GM19025 (cell line): ENCODE data around the gene GDI2.
"Not testable (repeated sequence)": the region's sequence is repeated elsewhere in the genome, so short reads cannot be mapped to it uniquely, and the experiment has no call there.

ENCODE experiments used
- ATAC-seq: cut with Tn5 transposase; IDR thresholded peaks from one replicate; pipeline ENCODE4 v1.9.1; 2021; ENCODE audit warnings: mild to moderate bottlenecking, low read depth, moderate library complexity; ENCODE audit not compliant: unreplicated experiment

GDI2 gene

GRCh38 chr10:5829267-5829666 is 16.0 kb upstream of the GDI2 start:
- no peak for ATAC-seq

- ATAC-seq: no peak
Measured at GRCh38 chr10:5828725-5829124, 15.5 kb upstream of the GDI2 start.

DNA sequence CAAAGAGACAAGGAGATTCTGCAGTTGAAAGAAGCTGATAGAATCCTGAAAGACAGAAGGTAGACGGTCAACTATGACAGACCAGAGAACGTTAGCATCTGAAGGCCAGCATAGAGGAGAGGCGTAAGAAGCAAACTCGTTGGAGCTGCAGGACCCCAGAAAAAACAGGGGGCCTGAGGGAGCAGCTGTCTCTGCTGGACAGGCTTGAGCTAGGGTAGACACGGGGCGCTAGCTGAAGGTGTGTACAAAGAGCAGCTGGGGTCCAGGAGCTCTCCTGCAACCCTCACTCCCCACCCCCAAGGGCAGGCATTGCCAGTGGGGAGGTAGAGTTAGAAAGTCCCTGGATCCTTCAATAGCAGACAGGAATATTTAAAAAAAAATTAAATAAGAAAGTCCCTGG is 14.6 kb upstream of the GDI2 start:
- ATAC-seq: no peak

DNA sequence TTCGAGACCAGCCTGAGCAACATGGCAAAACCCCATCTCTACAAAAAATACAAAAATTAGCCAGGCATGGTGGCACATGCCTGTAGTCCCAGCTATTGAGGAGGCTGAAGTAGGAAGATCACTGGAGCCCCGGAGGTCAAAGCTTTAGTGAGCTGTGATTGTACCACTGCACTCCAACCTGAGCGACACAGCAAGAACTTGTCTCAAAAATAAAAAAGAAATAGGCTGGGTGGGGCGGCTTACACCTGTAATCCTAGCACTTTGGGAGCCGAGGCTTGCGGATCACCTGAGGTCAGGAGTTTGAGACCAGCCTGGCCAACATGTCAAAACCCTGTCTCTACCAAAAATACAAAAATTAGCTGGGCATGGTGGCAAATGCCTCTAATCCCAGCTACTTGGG is 13.3 kb upstream of the GDI2 start:
- ATAC-seq: not testable (repeated sequence)

DNA sequence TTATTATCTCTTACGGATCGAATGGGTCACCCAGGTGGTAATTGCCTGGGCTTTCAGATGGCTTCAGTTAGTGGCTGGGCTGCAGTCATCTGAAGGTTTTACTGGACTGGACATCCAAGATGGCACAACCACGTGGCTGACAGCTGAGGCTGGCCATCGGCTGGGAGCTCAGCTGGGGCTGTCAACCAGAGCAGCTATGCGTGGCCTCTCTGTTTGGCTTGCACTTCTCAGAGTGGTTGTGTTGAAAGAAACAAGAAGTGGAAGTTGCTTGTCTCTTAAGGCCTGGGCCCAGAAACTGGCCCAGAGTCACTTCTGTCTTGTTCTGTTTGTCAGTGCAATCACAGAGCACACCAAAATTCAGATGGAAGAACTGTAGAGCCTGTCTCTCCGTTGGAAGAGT is 5.7 kb upstream of the GDI2 start:
- ATAC-seq: no peak

DNA sequence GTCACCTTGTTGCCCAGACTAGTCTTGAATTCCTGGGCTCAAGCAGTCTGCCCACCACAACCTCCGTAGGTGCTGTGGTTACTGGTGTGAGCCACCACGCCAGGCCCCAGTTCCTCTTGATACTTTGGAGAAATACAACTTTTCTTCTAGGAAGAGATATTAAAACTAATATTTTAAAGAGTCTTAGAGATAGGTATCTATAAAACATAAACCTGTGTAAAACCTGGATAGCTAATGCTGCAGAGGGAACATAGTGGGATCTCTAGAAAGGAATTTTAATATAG is 4.8 kb upstream of the GDI2 start:
- no peak for ATAC-seq

DNA sequence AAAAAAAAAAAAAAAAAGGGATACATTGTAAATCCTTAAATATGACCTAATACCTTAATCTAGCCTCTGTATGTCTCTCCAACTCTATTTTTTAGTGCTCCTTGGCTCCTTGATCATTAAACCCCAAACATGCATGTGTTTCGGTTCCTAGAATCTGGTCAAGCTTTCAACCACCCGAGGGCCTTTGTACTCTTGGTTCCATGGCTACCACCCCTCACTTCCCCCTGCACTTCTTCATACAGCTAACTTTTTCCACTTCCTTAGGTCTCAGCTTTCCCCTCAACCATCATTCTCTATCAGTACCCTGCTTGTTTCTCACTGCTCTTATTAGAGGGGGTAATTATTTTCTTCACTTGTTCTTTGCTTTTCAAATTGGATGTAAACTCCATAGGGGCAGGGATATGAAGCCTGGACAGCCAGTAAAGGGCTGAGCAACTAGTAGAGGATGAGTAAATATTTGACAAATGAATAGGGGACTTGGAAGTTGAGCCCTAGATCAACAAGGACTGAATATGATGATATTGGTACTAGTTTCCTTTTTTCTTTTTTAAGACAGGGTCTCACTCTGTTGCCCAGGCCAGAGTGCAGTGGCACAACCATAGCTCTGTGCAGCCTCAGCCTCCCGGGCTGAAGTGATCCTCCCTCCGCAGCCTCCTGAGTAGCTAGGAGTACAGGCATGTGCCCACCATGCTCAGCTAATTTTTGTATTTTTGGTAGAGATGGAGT is 4.3 kb upstream of the GDI2 start:
- ATAC-seq: no peak

- ATAC-seq: no peak
Measured at GRCh38 chr10:5816170-5816569, 2.9 kb upstream of the GDI2 start.

DNA sequence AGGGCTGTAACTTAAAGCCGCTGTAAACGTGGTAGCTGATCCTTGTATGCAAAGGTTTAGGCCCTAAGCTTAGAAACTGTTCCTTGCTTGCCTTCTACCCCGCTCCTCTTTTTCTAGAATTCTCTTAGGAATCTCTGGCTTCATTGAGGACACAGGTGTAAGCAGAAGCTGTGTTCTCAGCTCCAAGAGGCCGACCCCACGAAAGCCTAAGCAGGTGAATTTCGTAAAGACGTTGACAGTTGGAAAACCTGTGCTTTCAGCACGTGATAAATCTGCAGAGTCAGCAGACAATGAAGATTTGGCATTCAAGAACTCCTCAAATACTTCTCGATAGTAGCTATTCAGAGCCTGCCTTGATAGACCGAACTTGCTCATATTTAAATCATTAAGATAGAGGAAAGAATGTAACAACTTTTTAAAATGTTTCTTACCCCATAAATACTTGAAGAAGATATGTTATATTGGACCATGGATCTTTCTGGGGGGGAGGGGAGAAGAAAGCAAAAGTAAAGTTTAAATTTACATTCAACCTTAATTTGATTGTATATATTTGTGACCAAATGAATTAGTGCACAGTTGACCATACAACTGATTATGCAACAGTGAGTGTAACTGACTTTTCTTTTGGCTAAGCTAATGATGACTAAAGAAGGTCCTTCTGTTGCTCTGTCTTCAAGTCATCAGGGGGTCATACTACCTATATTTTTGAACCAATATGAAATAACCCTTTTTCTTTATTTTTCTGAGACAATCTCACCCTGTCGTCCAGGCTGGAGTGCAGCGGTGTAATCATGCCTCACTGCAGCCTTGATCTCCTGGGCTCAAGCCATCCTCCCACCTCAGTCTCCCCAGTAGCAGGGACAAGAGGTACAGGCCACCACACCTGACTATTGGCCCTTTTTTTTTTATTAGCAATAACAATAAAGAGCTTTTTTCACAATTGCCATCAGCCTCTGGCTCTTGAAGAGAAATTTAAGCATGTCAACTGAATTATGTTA is 1.2 kb upstream of the GDI2 start:
- ATAC-seq: no peak

DNA sequence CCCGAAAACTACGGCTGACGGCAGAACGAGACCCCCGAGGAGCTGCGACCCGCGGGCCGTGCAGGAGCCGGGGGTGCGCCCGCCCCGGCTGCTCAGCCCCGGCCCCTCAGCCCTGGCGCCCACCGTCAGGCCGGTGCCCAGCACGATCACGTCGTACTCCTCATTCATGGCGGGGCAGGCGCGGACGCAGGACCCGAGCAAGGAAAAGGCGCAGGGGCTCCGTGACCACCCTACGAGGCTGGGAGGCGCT is 218 bp downstream of the GDI2 start:
- peak; percentile 31 for ATAC-seq

DNA sequence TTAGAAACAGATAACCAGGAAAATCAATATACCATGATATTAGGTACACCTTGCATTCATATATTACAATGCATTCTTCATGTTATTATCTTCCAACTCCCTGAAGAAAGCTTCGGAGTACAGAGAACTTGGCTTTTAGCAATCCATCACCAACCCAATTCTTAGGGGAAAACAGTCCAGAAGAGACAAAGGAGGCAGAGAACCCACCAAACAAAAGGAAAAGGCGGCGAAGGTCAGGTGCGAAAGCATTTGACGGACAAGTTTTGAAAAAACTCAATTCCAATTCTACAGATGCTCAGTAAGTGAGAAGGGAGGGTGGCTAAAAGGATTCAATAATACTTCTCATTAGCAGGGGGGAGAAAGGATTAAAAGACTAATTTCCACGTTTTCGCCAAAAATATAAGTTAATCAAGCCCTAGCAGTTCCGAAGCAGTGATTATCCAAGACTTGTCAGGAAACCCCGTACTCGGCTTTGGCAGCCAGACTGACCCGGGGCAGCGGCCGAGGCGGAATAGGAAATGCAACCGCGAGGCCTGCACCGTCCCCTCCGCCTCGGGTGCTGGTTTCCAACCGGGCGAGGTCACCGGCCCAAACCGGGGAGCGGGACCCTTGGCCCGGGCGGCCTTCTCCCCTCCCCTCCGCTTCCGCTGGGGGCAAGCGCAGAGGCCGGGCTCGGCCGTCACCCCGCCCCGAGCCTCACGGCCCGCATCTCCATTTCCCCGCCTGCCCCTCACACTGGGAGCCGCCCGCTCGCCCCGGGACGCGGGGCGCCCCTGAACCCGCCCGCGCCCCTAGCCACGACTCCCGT is 747 bp downstream of the GDI2 start:
- ATAC-seq: peak; percentile 20

GRCh38 chr10:5811387-5811821 is 1.8 kb downstream of the GDI2 start:
- no peak for ATAC-seq

DNA sequence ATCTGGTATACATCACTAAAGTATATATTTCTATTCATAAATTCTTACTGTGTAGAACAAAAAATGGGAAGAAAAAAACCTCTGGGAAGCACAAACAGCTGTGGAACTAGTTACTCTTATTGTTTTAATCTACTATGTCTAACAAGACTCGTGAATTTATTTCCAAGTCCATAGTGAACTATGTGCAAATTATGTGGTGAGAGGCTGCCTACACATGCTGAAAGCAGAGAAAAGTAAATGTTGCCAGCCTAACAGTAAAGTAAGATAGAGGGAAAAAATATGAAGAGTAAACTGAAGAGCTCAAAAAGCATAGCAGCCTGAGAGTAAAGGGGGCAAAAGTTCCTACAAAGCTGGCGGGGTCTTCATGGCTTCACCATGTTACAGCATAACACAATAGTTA is 3.0 kb downstream of the GDI2 start:
- no peak for ATAC-seq

DNA sequence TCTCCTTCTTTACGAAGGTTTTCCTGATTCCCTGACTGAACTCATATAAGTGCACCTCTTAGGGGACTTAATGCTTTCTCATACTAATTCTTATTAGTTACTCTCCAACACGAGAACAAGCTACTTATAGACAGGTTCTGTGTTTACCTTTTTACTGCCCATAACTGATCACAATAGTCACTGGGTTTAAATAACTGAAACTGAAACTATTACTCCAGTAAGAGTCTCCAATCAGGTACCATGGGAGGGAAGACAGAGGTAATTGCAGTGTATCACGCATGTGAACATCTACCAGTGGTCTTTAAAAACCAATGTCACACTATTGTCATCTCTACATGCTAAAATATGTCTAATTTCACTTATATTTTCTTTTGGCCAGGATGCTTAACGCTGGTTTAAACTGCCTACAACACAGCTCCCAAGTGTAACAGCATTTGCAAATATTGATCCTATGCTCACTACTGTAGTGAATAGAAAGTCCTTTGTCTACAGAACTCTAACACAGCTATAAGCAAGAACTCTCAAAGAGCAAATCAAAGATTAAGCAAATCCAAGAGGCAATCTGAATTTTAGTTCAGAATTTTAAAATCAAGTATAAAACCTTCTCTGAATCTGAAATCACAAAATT is 3.6 kb downstream of the GDI2 start:
- ATAC-seq: no peak

DNA sequence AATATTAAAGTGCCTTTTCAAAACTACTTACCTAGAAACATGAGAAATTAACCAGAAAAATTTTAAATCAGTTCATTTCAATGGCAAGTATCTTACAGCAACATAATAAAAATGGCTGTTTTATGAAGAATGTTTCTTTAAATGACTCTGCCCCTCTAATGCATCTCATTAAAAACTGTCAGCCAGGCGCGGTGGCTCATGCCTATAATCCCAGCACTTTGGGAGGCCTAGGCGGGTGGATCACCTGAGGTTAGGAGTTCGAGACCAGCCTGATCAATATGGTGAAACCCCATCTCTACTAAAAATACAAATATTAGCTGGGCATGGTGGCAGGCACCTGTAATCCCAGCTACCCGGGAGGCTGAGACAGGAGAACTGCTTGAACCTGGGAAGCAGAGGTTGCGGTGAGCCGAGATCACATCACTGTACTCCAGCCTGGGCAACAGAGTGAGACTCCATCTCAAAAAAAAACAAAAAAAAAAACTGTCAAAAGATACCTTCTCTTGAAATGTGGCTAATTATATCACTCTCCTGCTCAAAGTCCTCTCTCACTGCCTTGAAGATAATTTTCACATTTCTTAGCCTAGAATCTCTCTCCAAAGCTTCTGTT is 4.3 kb downstream of the GDI2 start:
- not testable (repeated sequence) for ATAC-seq

- ATAC-seq: no peak
Measured at GRCh38 chr10:5806745-5807144, 6.5 kb downstream of the GDI2 start.

DNA sequence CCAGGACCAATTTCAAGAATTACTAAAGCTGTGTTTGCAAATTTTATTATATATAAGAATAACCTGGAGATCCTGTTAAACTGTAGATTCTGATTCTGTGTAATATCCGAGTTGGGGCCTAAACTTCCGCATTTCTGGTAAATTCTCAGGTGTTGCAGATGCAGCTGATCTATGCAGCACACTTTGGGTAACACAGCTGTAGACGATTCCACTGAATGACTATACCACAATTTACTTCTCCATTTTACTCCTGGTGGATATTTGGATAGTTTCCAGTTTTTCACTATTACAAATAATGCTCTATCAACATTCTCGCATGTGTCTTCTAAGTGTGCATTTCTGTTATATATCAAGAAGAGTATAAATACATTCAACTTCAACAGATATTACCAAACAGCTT is 7.5 kb downstream of the GDI2 start:
- ATAC-seq: no peak

DNA sequence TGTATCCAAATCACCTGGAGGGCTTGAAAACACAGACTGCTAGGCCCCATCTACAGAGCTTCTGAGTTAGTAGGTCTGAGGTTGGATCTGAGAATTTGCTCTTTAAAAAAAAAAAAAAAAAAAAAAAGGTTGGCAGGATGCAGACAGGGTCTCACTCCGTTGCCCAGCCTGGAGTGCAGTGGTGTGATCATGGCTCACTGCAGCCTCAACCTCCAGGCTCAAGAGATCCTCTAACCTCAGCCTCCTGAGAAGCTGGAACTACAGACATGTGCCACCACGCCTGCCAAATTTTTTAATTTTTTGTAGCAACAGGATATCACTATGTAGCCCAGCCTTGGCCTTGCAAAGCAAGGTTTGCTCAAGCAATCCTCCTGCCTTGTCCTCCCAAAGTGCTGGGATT is 8.0 kb downstream of the GDI2 start:
- ATAC-seq: no peak

DNA sequence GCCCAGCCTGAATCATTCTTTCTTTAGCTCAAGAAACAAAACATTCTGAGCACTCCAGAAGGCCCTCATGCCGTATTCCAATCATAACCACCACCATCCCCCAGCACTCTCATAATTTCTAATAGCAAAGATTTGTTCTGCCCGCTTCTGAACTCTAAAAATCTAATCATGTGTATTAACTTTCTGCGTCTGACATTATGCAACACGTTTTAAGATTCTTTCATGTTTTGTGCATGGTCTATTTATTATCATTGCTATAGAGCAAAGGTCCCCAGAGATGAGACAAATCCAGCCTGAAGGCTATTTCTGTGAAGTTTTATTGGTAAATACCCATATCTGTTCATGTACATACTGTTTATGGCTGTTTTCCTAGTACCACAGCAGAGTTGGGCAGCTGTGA is 8.8 kb downstream of the GDI2 start:
- ATAC-seq: no peak

- ATAC-seq: no peak
Measured at GRCh38 chr10:5800782-5801181, 12.5 kb downstream of the GDI2 start.

DNA sequence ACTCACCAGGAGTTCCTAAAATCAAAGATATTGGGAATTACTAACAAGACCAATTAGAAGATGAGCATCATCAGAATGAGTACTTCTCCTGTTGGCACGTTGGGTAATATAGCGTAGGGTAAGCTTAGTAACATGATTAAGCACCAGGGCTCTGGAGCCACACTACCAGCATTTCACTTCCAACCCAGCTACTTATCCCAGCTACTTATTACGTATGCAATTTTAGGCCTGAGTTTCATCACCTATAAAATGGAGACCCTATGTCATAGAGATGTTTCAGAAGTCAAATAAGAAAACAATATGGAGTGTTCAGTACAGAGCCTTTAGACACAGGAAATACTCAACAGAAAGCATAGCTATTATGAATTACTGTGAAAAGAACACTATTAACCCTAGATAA is 19.0 kb downstream of the GDI2 start:
- no peak for ATAC-seq
